KMS-11 (cell line): ENCODE data around the gene STRBP.

Experiments used
- H2AFZ ChIP-seq: fragments of 200-600 bp; sonication (generic); 2 replicates; pipeline ENCODE4 v1.6.1; 2016; ENCODE audit warnings: antibody characterized with exemption, mixed run types, low read depth
- H3K27ac ChIP-seq: fragments of 200-600 bp; sonication (generic); 2 replicates; pipeline ENCODE4 v1.6.1; 2016; ENCODE audit warnings: mild to moderate bottlenecking, mixed run types
- H3K27me3 ChIP-seq: fragments of 200-600 bp; sonication (generic); 2 replicates; pipeline ENCODE4 v1.6.1; 2017; ENCODE audit warnings: mild to moderate bottlenecking, low read depth, mixed run types, moderate library complexity; ENCODE audit not compliant: insufficient read depth
- H3K36me3 ChIP-seq: fragments of 200-600 bp; sonication (generic); 2 replicates; pipeline ENCODE4 v1.6.1; 2017; ENCODE audit warnings: mild to moderate bottlenecking, mixed run types; ENCODE audit not compliant: insufficient read depth
- H3K4me1 ChIP-seq: fragments of 200-600 bp; sonication (generic); 2 replicates; pipeline ENCODE4 v1.6.1; 2016; ENCODE audit warnings: mild to moderate bottlenecking, low read depth, mixed run types; ENCODE audit not compliant: poor library complexity, severe bottlenecking
- H3K4me2 ChIP-seq: fragments of 200-600 bp; sonication (generic); 2 replicates; pipeline ENCODE4 v1.7.0; 2016; ENCODE audit warnings: mild to moderate bottlenecking, mixed run types
- H3K4me3 ChIP-seq: fragments of 200-600 bp; sonication (generic); IDR thresholded peaks from 2 replicates; pipeline ENCODE4 v1.6.1; 2017; ENCODE audit warnings: low read depth, low read length, mixed read lengths; ENCODE audit not compliant: insufficient read depth
- H3K79me2 ChIP-seq: fragments of 200-600 bp; sonication (generic); 2 replicates; pipeline ENCODE4 v1.6.1; 2016; ENCODE audit warnings: low read depth, mixed run types; ENCODE audit not compliant: insufficient read depth
- H3K9ac ChIP-seq: fragments of 200-600 bp; sonication (generic); 2 replicates; pipeline ENCODE4 v1.6.1; 2016; ENCODE audit warnings: mild to moderate bottlenecking, mixed run types
- H4K20me1 ChIP-seq: fragments of 200-600 bp; sonication (generic); 2 replicates; pipeline ENCODE4 v1.6.1; 2016; ENCODE audit warnings: mild to moderate bottlenecking, mixed run types; ENCODE audit not compliant: insufficient read depth
- CTCF ChIP-seq: fragments of 200-600 bp; sonication (generic); conservative IDR thresholded peaks from 2 replicates; pipeline ENCODE4 v1.6.1; 2017; ENCODE audit warnings: low read depth, mild to moderate bottlenecking, antibody characterized with exemption, low read length, moderate library complexity, mixed read lengths

STRBP gene

GRCh38 chr9:123164285-123164684 lies 104.1 kb downstream of the STRBP start:
- Histone ChIP-seq H3K4me1 (peaks cover 37% of the 10 kb centered on the region), H3K79me2 (no peaks in the 10 kb centered on the region), H3K4me2 (no peak overlapping the region), H4K20me1 (no peaks in the 10 kb centered on the region), H3K36me3 (no peaks in the 10 kb centered on the region), H3K27ac (no peak overlapping the region), H3K27me3 (no peaks in the 10 kb centered on the region), H3K4me3 (no peak overlapping the region), H2AFZ (no peak overlapping the region), H3K9ac (no peak overlapping the region)
- TF ChIP-seq CTCF: no peak

GRCh38 chr9:123162791-123163345 lies 105.5 kb downstream of the STRBP start:
- Histone ChIP-seq H3K27me3 (no peaks in the 10 kb centered on the region), H2AFZ (no peak overlapping the region), H4K20me1 (no peaks in the 10 kb centered on the region), H3K4me1 (peaks cover 25% of the 10 kb centered on the region), H3K79me2 (no peaks in the 10 kb centered on the region), H3K9ac (no peak overlapping the region), H3K27ac (no peak overlapping the region), H3K36me3 (no peaks in the 10 kb centered on the region), H3K4me3 (no peak overlapping the region), H3K4me2 (no peak overlapping the region)
- TF ChIP-seq CTCF: no peak

- Histone ChIP-seq H3K36me3 (peaks cover 3% of the 10 kb centered on the region; the same call in 1 of the 2 replicates), H4K20me1 (no peaks in the 10 kb centered on the region), H2AFZ (no peak overlapping the region), H3K9ac (no peak overlapping the region), H3K4me2 (no peak overlapping the region), H3K79me2 (no peaks in the 10 kb centered on the region), H3K27me3 (no peaks in the 10 kb centered on the region), H3K4me3 (no peak overlapping the region), H3K4me1 (peaks cover 25% of the 10 kb centered on the region), H3K27ac (no peak overlapping the region)
- TF ChIP-seq CTCF: no peak
These were observed 106.0 kb downstream of the STRBP start for GRCh38 chr9:123162360-123162759.

- Histone ChIP-seq H2AFZ (no peak overlapping the region), H3K9ac (no peak overlapping the region), H4K20me1 (no peaks in the 10 kb centered on the region), H3K4me1 (peaks cover 18% of the 10 kb centered on the region), H3K27me3 (no peaks in the 10 kb centered on the region), H3K79me2 (no peaks in the 10 kb centered on the region), H3K4me3 (no peak overlapping the region), H3K36me3 (peaks cover 6% of the 10 kb centered on the region; the same call in 1 of the 2 replicates), H3K4me2 (no peak overlapping the region), H3K27ac (no peak overlapping the region)
- TF ChIP-seq CTCF: no peak
These were observed 111.2 kb downstream of the STRBP start for GRCh38 chr9:123157221-123157620.
